H1 (cell line): Measurements from ENCODE around the gene WIPI1. TPM values are rescaled to one million over a fixed set of nuclear protein-coding genes. Genes with fewer than 3 reads are reported as not detected.

Source experiments
- CTCF ChIP-seq, 3 experiments: IDR thresholded peaks; 1 replicate in 2 of 3; 2 replicates in 1 of 3; pipeline versions ENCODE4 v1.5.1 to v1.6.1; 2011; ENCODE audit warnings: low read length in 3 of 3, mild to moderate bottlenecking in 3 of 3, inconsistent platforms in 2 of 3, low read depth in 1 of 3, moderate library complexity in 1 of 3; ENCODE audit not compliant: insufficient read depth in 1 of 3; ENCODE audit errors: control extremely low read depth in 1 of 3
- EZH2 ChIP-seq: fragments of 200-600 bp; sonication (generic); IDR thresholded peaks from 2 replicates; pipeline ENCODE4 v1.7.1; 2012; ENCODE audit warnings: low read depth, mild to moderate bottlenecking, moderate library complexity, low read length, inconsistent platforms; ENCODE audit not compliant: severe bottlenecking
- MAFK ChIP-seq: IDR thresholded peaks from 2 replicates; pipeline ENCODE4 v1.6.1; 2012; ENCODE audit warnings: low read depth, mild to moderate bottlenecking, improper control_type of control experiment, low read length
- SIN3A ChIP-seq, 2 experiments: IDR thresholded peaks in 1 of 2; conservative IDR thresholded peaks in 1 of 2; 2 replicates each; pipeline ENCODE4 v1.6.1; 2011 to 2012; ENCODE audit warnings: low read length in 2 of 2, improper control_type of control experiment in 1 of 2, low read depth in 1 of 2, mild to moderate bottlenecking in 1 of 2
- polyA plus RNA-seq, 7 experiments: library from polyadenylated mRNA; depleted of rRNA in 3 of 7; stranded (reverse) in 5 of 7; unstranded in 2 of 7; fragments of >200 nt in 5 of 7; fragments of 200-250 nt in 2 of 7; gene quantifications; 1 replicate in 5 of 7; 2 replicates in 1 of 7; 4 replicates in 1 of 7; pipeline versions ENCODE4 v1.2.1 to v1.2.3, GENCODE V29; 2011 to 2013; ENCODE audit warnings: missing spikeins in 2 of 7, mixed read lengths in 2 of 7
- total RNA-seq: library from RNA; stranded (reverse); fragmentation: NEBNext Ultra II Directional; extraction: Animal tissue kit (Norgen Biotek cat#: 25700); gene quantifications from 2 replicates; pipeline ENCODE4 v1.2.1, GENCODE V29; 2021

The WIPI1 gene
- total and polyA plus RNA-seq, 2 of the 8 experiments (the other 6 are each of a cell fraction or from before 2014, with no cell fraction given) = 16.6 to 17.4 TPM

GRCh38 chr17:68431661-68432071, 25.6 kb downstream of the WIPI1 start (continued):
- TF ChIP-seq CTCF (IDR thresholded peaks at IDR 0.05; ENCODE audit: control extremely low read depth in 1 of 3, insufficient read depth in 1 of 3, low read depth in 1 of 3, low read length in 3 of 3) (peak; percentile 39 to 62 (median 62)), MAFK (no peak), SIN3A (conservative IDR thresholded peaks at IDR 0.05 in 1 of 2, IDR thresholded peaks at IDR 0.05 in 1 of 2; ENCODE audit: low read depth in 1 of 2, low read length in 2 of 2) (no peak), EZH2 (no peak)
